ENCODE results near the gene LDB1.

LDB1 gene

DNA sequence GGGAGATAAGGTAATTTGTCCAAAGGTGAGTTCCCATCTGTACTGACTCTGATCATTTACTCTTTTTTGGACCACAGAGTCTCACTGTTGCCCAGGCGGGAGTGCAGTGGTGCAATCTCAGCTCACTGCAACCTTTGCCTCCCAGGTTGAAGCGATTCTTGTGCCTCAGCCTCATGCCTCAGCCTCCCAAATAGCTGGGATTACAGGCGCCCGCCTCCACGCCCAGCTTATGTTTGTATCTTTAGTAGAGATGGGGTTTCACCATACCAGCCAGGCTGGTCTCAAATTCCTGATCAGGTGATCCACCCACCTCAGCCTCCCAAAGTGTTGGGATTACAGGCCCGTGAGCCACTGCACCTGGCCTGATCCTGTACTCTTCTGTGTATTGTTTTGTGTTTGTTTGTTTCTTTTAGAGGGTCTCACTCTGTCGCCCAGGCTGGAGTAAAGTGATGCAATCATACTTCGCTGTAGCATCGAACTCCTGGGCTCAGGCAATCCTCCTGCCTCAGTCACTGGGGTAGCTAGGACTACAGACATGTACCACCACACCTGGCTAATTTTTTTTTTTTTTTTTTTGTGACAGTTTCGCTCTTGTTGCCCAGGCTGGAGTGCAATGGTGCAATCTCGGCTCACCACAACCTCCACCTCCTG, 34.4 kb upstream of the LDB1 start:
- DNase-seq (ENCODE audit: low read depth, low spot score): no peak
- peaks cover 2% of the 10 kb centered on the region for H3K4me1 ChIP-seq (ENCODE audit: insufficient read depth, insufficient read length)
- peak overlapping the region; percentile 10 for H3K9ac ChIP-seq (ENCODE audit: insufficient read length, low read depth)
- H3K9me3 ChIP-seq (ENCODE audit: insufficient read depth, low read length): no peaks in the 10 kb centered on the region
- no peaks in the 10 kb centered on the region for H3K27me3 ChIP-seq (ENCODE audit: insufficient read depth, insufficient read length)
- no peak overlapping the region for H3K4me3 ChIP-seq (ENCODE audit: insufficient read length, low read depth)
- TF ChIP-seq ZNF274 (IDR thresholded peaks at IDR 0.05; ENCODE audit: low read depth, low read length) (no peak), YY1 (IDR thresholded peaks at IDR 0.05; ENCODE audit: insufficient read depth, insufficient read length) (no peak), SUZ12 (IDR thresholded peaks at IDR 0.05; ENCODE audit: extremely low read depth, insufficient read depth, insufficient read length) (no peak)
- peaks cover 77% of the 10 kb centered on the region for H3K36me3 ChIP-seq (ENCODE audit: insufficient read depth, insufficient read length, low read length)

DNA sequence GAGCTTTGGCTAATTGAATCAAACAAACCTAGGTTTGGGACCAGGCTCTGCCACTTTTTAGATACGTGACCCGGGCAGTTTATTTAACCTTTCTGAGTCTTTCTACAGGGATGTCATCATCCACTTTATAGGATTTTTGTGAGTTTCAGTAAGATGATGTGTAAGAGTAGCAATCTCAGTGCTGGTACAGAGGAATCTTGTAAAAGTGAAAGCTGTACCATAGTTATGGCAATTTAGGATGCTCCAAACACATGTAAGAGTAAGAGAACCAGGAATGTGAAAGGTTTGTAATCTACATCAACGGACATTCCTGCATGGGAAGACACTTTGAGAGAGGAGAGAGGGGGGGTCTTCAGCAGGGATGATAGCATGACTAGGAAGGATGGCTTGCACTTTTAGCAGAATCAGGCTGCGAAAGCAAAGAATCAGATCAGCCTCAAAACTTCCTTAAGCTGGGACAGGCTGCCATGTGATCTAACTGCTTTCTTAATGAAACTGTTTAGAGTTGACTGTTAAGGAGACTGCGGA, 33.0 kb upstream of the LDB1 start:
- TF ChIP-seq ZNF274 (IDR thresholded peaks at IDR 0.05; ENCODE audit: low read depth, low read length) (no peak), SUZ12 (IDR thresholded peaks at IDR 0.05; ENCODE audit: extremely low read depth, insufficient read depth, insufficient read length) (no peak), YY1 (IDR thresholded peaks at IDR 0.05; ENCODE audit: insufficient read depth, insufficient read length) (no peak)
- Histone ChIP-seq H3K27me3 (ENCODE audit: insufficient read depth, insufficient read length) (no peaks in the 10 kb centered on the region), H3K9ac (ENCODE audit: insufficient read length, low read depth) (peak overlapping the region; percentile 91), H3K4me1 (ENCODE audit: insufficient read depth, insufficient read length) (peaks cover 2% of the 10 kb centered on the region), H3K9me3 (ENCODE audit: insufficient read depth, low read length) (no peaks in the 10 kb centered on the region), H3K4me3 (ENCODE audit: insufficient read length, low read depth) (peak overlapping the region; percentile 90), H3K36me3 (ENCODE audit: insufficient read depth, insufficient read length, low read length) (peaks cover 75% of the 10 kb centered on the region)
- no peak for DNase-seq (ENCODE audit: low read depth, low spot score)

DNA sequence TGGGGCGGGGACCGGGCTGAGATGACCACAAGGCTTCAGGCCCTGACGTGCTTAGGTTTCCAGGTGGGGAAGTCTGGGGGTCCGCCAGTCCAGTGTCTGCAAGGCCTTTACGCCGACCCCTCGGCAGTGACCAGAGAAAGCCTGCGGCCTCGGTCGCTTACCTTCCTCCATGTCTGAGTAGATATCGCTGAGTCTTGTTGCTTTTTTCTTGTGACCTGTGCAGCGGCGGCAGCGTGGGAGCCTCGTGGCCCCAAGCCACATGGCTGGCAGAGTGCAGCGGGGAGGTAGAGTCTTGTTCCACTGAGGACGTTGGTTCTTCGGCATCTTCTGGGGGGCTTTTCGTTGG, 32.4 kb upstream of the LDB1 start:
- peak overlapping the region; percentile 91 for H3K9ac ChIP-seq (ENCODE audit: insufficient read length, low read depth)
- H3K4me1 ChIP-seq (ENCODE audit: insufficient read depth, insufficient read length): peaks cover 2% of the 10 kb centered on the region
- H3K36me3 ChIP-seq (ENCODE audit: insufficient read depth, insufficient read length, low read length): peaks cover 75% of the 10 kb centered on the region
- no peak for DNase-seq (ENCODE audit: low read depth, low spot score)
- peak overlapping the region; percentile 90 for H3K4me3 ChIP-seq (ENCODE audit: insufficient read length, low read depth)
- no peaks in the 10 kb centered on the region for H3K9me3 ChIP-seq (ENCODE audit: insufficient read depth, low read length)
- H3K27me3 ChIP-seq (ENCODE audit: insufficient read depth, insufficient read length): no peaks in the 10 kb centered on the region
- TF ChIP-seq YY1 (IDR thresholded peaks at IDR 0.05; ENCODE audit: insufficient read depth, insufficient read length) (no peak), ZNF274 (IDR thresholded peaks at IDR 0.05; ENCODE audit: low read depth, low read length) (no peak), SUZ12 (IDR thresholded peaks at IDR 0.05; ENCODE audit: extremely low read depth, insufficient read depth, insufficient read length) (no peak)

DNA sequence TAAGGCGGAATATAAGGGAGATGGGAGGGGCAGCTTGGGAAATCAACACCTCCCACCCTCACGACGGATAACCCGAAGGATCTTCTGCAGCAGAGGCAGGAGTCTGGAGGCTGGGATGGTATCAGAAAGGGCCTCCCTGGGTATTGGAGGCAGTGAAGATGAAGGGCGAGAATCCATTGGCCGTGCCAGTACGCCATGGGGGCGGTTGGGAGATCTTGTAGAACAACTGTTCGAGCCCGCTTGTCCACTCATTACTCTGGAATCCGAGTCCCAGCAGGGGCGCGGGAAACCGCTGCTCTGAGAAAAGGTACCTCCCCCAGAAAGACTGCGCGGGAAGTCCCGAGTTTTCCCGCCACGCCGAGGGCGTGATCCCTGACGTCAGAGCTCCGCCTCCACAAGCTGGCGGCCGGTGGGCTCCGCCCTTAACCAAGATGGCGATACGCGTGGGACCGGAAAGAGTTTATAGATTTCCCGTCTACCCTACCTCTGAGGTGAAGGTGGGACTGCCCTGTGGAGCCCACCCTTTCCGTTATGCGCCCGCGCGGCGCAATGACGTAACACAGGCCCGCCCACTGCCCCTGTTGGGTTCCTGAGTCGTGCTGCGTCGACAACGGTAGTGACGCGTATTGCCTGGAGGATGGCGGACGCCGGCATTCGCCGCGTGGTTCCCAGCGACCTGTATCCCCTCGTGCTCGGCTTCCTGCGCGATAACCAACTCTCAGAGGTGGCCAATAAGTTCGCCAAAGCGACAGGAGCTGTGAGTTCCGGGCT, 31.8 kb upstream of the LDB1 start, which contains the start of gene NOLC1:
TSS of gene NOLC1 (plus strand) at position 616 of the 771 bp plus-strand sequence. CDS start at position 638, 22 bp downstream.
- Histone ChIP-seq H3K9ac (ENCODE audit: insufficient read length, low read depth) (peak within 1 kb of the TSS; percentile 91), H3K4me3 (ENCODE audit: insufficient read length, low read depth) (peak within 1 kb of the TSS; percentile 90), H3K27me3 (ENCODE audit: insufficient read depth, insufficient read length) (no peaks in the 10 kb centered on the region), H3K9me3 (ENCODE audit: insufficient read depth, low read length) (no peaks in the 10 kb centered on the region), H3K36me3 (ENCODE audit: insufficient read depth, insufficient read length, low read length) (peaks cover 75% of the 10 kb centered on the region), H3K4me1 (ENCODE audit: insufficient read depth, insufficient read length) (peaks cover 2% of the 10 kb centered on the region)
- peak; percentile 97 for DNase-seq (ENCODE audit: low read depth, low spot score)
- no peak for TF ChIP-seq SUZ12 (IDR thresholded peaks at IDR 0.05; ENCODE audit: extremely low read depth, insufficient read depth, insufficient read length)
- TF ChIP-seq YY1 (IDR thresholded peaks at IDR 0.05; ENCODE audit: insufficient read depth, insufficient read length): peak; percentile 80
- TF ChIP-seq ZNF274 (IDR thresholded peaks at IDR 0.05; ENCODE audit: low read depth, low read length): no peak

DNA sequence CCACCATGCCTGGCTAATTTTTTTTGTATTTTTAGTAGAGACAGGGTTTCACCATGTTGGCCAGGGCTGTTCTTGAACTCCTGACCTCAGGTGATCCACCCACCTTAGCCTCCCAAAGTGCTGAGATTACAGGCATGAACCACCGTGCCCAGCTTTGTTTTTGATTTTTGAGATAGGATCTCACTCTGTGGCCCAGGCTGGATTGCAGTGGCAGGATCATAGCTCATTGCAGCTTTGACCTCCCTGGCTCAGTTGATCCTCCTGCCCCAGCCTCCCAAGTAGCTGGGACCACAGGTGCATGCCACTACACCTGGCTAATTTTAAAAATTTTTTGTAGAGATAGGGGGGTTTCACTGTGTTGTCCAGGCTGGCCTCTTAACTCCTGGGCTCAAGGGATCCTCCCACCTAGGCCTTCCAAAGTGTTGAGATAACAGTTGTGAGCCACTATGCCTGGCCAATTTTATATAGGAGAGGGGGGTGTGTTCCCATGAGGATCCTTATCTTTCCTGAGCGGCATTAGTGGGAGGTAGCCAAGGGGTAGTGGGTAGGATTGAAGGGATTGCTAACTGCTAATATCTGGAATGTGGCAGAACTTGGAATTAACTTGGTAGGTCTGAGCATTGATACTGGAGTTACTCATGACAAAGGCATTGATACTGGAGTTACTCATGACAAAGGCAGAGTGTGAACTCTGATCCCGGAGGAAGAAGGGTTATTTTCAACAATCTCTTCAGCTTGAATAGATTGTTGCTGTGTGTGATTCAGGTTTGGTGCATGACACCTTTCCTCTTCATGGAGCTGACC, 31.0 kb upstream of the LDB1 start:
- H3K27me3 ChIP-seq (ENCODE audit: insufficient read depth, insufficient read length): no peaks in the 10 kb centered on the region
- H3K4me1 ChIP-seq (ENCODE audit: insufficient read depth, insufficient read length): peaks cover 2% of the 10 kb centered on the region
- H3K9me3 ChIP-seq (ENCODE audit: insufficient read depth, low read length): no peaks in the 10 kb centered on the region
- peaks cover 75% of the 10 kb centered on the region for H3K36me3 ChIP-seq (ENCODE audit: insufficient read depth, insufficient read length, low read length)
- TF ChIP-seq SUZ12 (IDR thresholded peaks at IDR 0.05; ENCODE audit: extremely low read depth, insufficient read depth, insufficient read length) (no peak), ZNF274 (IDR thresholded peaks at IDR 0.05; ENCODE audit: low read depth, low read length) (no peak), YY1 (IDR thresholded peaks at IDR 0.05; ENCODE audit: insufficient read depth, insufficient read length) (no peak)
- no peak overlapping the region for H3K9ac ChIP-seq (ENCODE audit: insufficient read length, low read depth)
- no peak overlapping the region for H3K4me3 ChIP-seq (ENCODE audit: insufficient read length, low read depth)
- no peak for DNase-seq (ENCODE audit: low read depth, low spot score)

DNA sequence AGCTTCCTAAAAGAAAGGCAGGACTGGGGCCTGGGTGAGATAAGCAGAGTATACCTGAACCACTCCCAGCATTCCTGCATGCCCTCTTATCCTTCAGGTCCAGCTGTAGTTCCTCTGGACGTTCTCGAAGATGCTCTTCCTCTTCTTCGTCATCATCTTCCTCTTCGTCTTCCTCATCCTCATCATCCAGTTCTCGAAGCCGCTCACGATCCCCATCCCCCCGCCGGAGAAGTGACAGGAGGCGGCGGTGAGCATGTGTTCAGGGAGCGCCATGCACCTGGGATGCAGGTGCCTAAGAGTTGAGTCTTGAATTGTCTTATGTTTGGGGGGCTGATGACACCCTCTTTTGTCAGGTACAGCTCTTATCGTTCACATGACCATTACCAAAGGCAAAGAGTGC, 28.1 kb upstream of the LDB1 start:
- TF ChIP-seq SUZ12 (IDR thresholded peaks at IDR 0.05; ENCODE audit: extremely low read depth, insufficient read depth, insufficient read length) (no peak), YY1 (IDR thresholded peaks at IDR 0.05; ENCODE audit: insufficient read depth, insufficient read length) (no peak), ZNF274 (IDR thresholded peaks at IDR 0.05; ENCODE audit: low read depth, low read length) (no peak)
- Histone ChIP-seq H3K4me3 (ENCODE audit: insufficient read length, low read depth) (no peak overlapping the region), H3K9ac (ENCODE audit: insufficient read length, low read depth) (no peak overlapping the region), H3K4me1 (ENCODE audit: insufficient read depth, insufficient read length) (no peaks in the 10 kb centered on the region), H3K27me3 (ENCODE audit: insufficient read depth, insufficient read length) (no peaks in the 10 kb centered on the region), H3K9me3 (ENCODE audit: insufficient read depth, low read length) (no peaks in the 10 kb centered on the region), H3K36me3 (ENCODE audit: insufficient read depth, insufficient read length, low read length) (peaks cover 77% of the 10 kb centered on the region)
- no peak for DNase-seq (ENCODE audit: low read depth, low spot score)

Measured in NT2/D1 (cell line).